ENCODE measurements around the gene ASB3.
"Not testable (repeated sequence)": the region's sequence is repeated elsewhere in the genome, so short reads cannot be mapped to it uniquely, and the experiment has no call there.

The ASB3 gene

GRCh38 chr2:53697092-53697491 is 89.7 kb downstream of the ASB3 start:
- no peaks in the 10 kb centered on the region for H3K27me3 ChIP-seq (ENCODE audit: control insufficient read depth, insufficient read depth, low read length)
- H3K9me3 ChIP-seq (ENCODE audit: control insufficient read depth, insufficient read depth, low read length) = no peaks in the 10 kb centered on the region
- no peak overlapping the region for H3K27ac ChIP-seq (ENCODE audit: low read depth, low read length)
- H3K9ac ChIP-seq (ENCODE audit: low read depth, low read length) = no peak overlapping the region
- no peak overlapping the region for H3K4me3 ChIP-seq (ENCODE audit: low read depth, low read length)
- H3K4me1 ChIP-seq (ENCODE audit: control insufficient read depth, insufficient read depth, low read length) = no peaks in the 10 kb centered on the region
- peaks cover 18% of the 10 kb centered on the region for H3K36me3 ChIP-seq (ENCODE audit: control insufficient read depth, insufficient read depth, low read length)

- H3K4me1 ChIP-seq (ENCODE audit: control insufficient read depth, insufficient read depth, low read length) = no peaks in the 10 kb centered on the region
- no peak overlapping the region for H3K4me3 ChIP-seq (ENCODE audit: low read depth, low read length)
- no peaks in the 10 kb centered on the region for H3K9me3 ChIP-seq (ENCODE audit: control insufficient read depth, insufficient read depth, low read length)
- no peak overlapping the region for H3K9ac ChIP-seq (ENCODE audit: low read depth, low read length)
- H3K36me3 ChIP-seq (ENCODE audit: control insufficient read depth, insufficient read depth, low read length) = peaks cover 18% of the 10 kb centered on the region
- no peaks in the 10 kb centered on the region for H3K27me3 ChIP-seq (ENCODE audit: control insufficient read depth, insufficient read depth, low read length)
- no peak overlapping the region for H3K27ac ChIP-seq (ENCODE audit: low read depth, low read length)
Observed at GRCh38 chr2:53695575-53695974, 91.2 kb downstream of the ASB3 start.

- Histone ChIP-seq H3K9me3 (ENCODE audit: control insufficient read depth, insufficient read depth, low read length) (no peaks in the 10 kb centered on the region), H3K4me1 (ENCODE audit: control insufficient read depth, insufficient read depth, low read length) (no peaks in the 10 kb centered on the region), H3K9ac (ENCODE audit: low read depth, low read length) (no peak overlapping the region), H3K36me3 (ENCODE audit: control insufficient read depth, insufficient read depth, low read length) (peaks cover 10% of the 10 kb centered on the region; the same call in 1 of the 2 replicates), H3K27me3 (ENCODE audit: control insufficient read depth, insufficient read depth, low read length) (no peaks in the 10 kb centered on the region), H3K27ac (ENCODE audit: low read depth, low read length) (no peak overlapping the region), H3K4me3 (ENCODE audit: low read depth, low read length) (no peak overlapping the region)
Observed at GRCh38 chr2:53694096-53694771, 92.5 kb downstream of the ASB3 start.

- Histone ChIP-seq H3K36me3 (ENCODE audit: control insufficient read depth, insufficient read depth, low read length) (0 out of 2 replicates have a peak, but pooled peaks cover 3% of the 10 kb centered on the region), H3K27me3 (ENCODE audit: control insufficient read depth, insufficient read depth, low read length) (no peaks in the 10 kb centered on the region), H3K27ac (ENCODE audit: low read depth, low read length) (no peak overlapping the region), H3K4me3 (ENCODE audit: low read depth, low read length) (no peak overlapping the region), H3K4me1 (ENCODE audit: control insufficient read depth, insufficient read depth, low read length) (no peaks in the 10 kb centered on the region), H3K9me3 (ENCODE audit: control insufficient read depth, insufficient read depth, low read length) (no peaks in the 10 kb centered on the region), H3K9ac (ENCODE audit: low read depth, low read length) (no peak overlapping the region)
Observed at GRCh38 chr2:53690876-53691275, 95.9 kb downstream of the ASB3 start.

GRCh38 chr2:53672881-53673522 is 113.8 kb downstream of the ASB3 start:
- H3K27me3 ChIP-seq (ENCODE audit: control insufficient read depth, insufficient read depth, low read length) = no peaks in the 10 kb centered on the region
- no peaks in the 10 kb centered on the region for H3K4me1 ChIP-seq (ENCODE audit: control insufficient read depth, insufficient read depth, low read length)
- H3K9ac ChIP-seq (ENCODE audit: low read depth, low read length) = no peak overlapping the region

GRCh38 chr2:53670331-53670730 is 116.4 kb downstream of the ASB3 start:
- H3K36me3 ChIP-seq (ENCODE audit: control insufficient read depth, insufficient read depth, low read length) = no peaks in the 10 kb centered on the region
- no peaks in the 10 kb centered on the region for H3K27me3 ChIP-seq (ENCODE audit: control insufficient read depth, insufficient read depth, low read length)
- no peaks in the 10 kb centered on the region for H3K9me3 ChIP-seq (ENCODE audit: control insufficient read depth, insufficient read depth, low read length)
- no peak overlapping the region for H3K27ac ChIP-seq (ENCODE audit: low read depth, low read length)
- no peak overlapping the region for H3K9ac ChIP-seq (ENCODE audit: low read depth, low read length)
- H3K4me1 ChIP-seq (ENCODE audit: control insufficient read depth, insufficient read depth, low read length) = no peaks in the 10 kb centered on the region
- H3K4me3 ChIP-seq (ENCODE audit: low read depth, low read length) = no peak overlapping the region

More at GRCh38 chr2:53672881-53673522, 113.8 kb downstream of the ASB3 start:
- no peak overlapping the region for H3K4me3 ChIP-seq (ENCODE audit: low read depth, low read length)
- H3K36me3 ChIP-seq (ENCODE audit: control insufficient read depth, insufficient read depth, low read length) = no peaks in the 10 kb centered on the region
- no peaks in the 10 kb centered on the region for H3K9me3 ChIP-seq (ENCODE audit: control insufficient read depth, insufficient read depth, low read length)
- H3K27ac ChIP-seq (ENCODE audit: low read depth, low read length) = no peak overlapping the region

GRCh38 chr2:53668624-53669026 is 118.1 kb downstream of the ASB3 start:
- Histone ChIP-seq H3K36me3 (ENCODE audit: control insufficient read depth, insufficient read depth, low read length) (no peaks in the 10 kb centered on the region), H3K4me1 (ENCODE audit: control insufficient read depth, insufficient read depth, low read length) (no peaks in the 10 kb centered on the region), H3K9me3 (ENCODE audit: control insufficient read depth, insufficient read depth, low read length) (no peaks in the 10 kb centered on the region), H3K27ac (ENCODE audit: low read depth, low read length) (no peak overlapping the region), H3K4me3 (ENCODE audit: low read depth, low read length) (no peak overlapping the region), H3K27me3 (ENCODE audit: control insufficient read depth, insufficient read depth, low read length) (no peaks in the 10 kb centered on the region), H3K9ac (ENCODE audit: low read depth, low read length) (no peak overlapping the region)

- not testable (repeated sequence) for H3K27me3 ChIP-seq (ENCODE audit: control insufficient read depth, insufficient read depth, low read length); H3K9ac ChIP-seq (ENCODE audit: low read depth, low read length); H3K27ac ChIP-seq (ENCODE audit: low read depth, low read length); H3K9me3 ChIP-seq (ENCODE audit: control insufficient read depth, insufficient read depth, low read length); H3K4me3 ChIP-seq (ENCODE audit: low read depth, low read length); H3K4me1 ChIP-seq (ENCODE audit: control insufficient read depth, insufficient read depth, low read length); H3K36me3 ChIP-seq (ENCODE audit: control insufficient read depth, insufficient read depth, low read length)
Observed at GRCh38 chr2:53667130-53667529, 119.6 kb downstream of the ASB3 start.

GRCh38 chr2:53660886-53661285 is 125.9 kb downstream of the ASB3 start:
- no peak overlapping the region for H3K4me3 ChIP-seq (ENCODE audit: low read depth, low read length)
- H3K4me1 ChIP-seq (ENCODE audit: control insufficient read depth, insufficient read depth, low read length) = no peaks in the 10 kb centered on the region
- H3K27me3 ChIP-seq (ENCODE audit: control insufficient read depth, insufficient read depth, low read length) = no peaks in the 10 kb centered on the region
- no peaks in the 10 kb centered on the region for H3K9me3 ChIP-seq (ENCODE audit: control insufficient read depth, insufficient read depth, low read length)
- H3K9ac ChIP-seq (ENCODE audit: low read depth, low read length) = no peak overlapping the region
- no peak overlapping the region for H3K27ac ChIP-seq (ENCODE audit: low read depth, low read length)
- H3K36me3 ChIP-seq (ENCODE audit: control insufficient read depth, insufficient read depth, low read length) = no peaks in the 10 kb centered on the region

- H3K36me3 ChIP-seq (ENCODE audit: control insufficient read depth, insufficient read depth, low read length); H3K9me3 ChIP-seq (ENCODE audit: control insufficient read depth, insufficient read depth, low read length); H3K4me3 ChIP-seq (ENCODE audit: low read depth, low read length): not testable (repeated sequence)
Observed at GRCh38 chr2:53658474-53658873, 128.3 kb downstream of the ASB3 start.

GRCh38 chr2:53655256-53655655 is 131.5 kb downstream of the ASB3 start:
- no peak overlapping the region for H3K9ac ChIP-seq (ENCODE audit: low read depth, low read length)
- no peaks in the 10 kb centered on the region for H3K27me3 ChIP-seq (ENCODE audit: control insufficient read depth, insufficient read depth, low read length)
- no peak overlapping the region for H3K27ac ChIP-seq (ENCODE audit: low read depth, low read length)
- no peaks in the 10 kb centered on the region for H3K36me3 ChIP-seq (ENCODE audit: control insufficient read depth, insufficient read depth, low read length)
- no peaks in the 10 kb centered on the region for H3K4me1 ChIP-seq (ENCODE audit: control insufficient read depth, insufficient read depth, low read length)
- no peaks in the 10 kb centered on the region; the same call in 1 of the 2 replicates for H3K9me3 ChIP-seq (ENCODE audit: control insufficient read depth, insufficient read depth, low read length)
- H3K4me3 ChIP-seq (ENCODE audit: low read depth, low read length) = no peak overlapping the region

More at GRCh38 chr2:53658474-53658873, 128.3 kb downstream of the ASB3 start:
- H3K27ac ChIP-seq (ENCODE audit: low read depth, low read length); H3K4me1 ChIP-seq (ENCODE audit: control insufficient read depth, insufficient read depth, low read length); H3K9ac ChIP-seq (ENCODE audit: low read depth, low read length); H3K27me3 ChIP-seq (ENCODE audit: control insufficient read depth, insufficient read depth, low read length): not testable (repeated sequence)

Measured in HUES48 (cell line).